ENCODE results near the gene ZNF396. TPM values are rescaled to one million over a fixed set of nuclear protein-coding genes. Genes with fewer than 3 reads are reported as not detected.

ZNF396 gene
- total and polyA plus RNA-seq, 2 donors (not counting 1 experiment from before 2014, with no cell fraction given) = 0.40 to 3.2 TPM

DNA sequence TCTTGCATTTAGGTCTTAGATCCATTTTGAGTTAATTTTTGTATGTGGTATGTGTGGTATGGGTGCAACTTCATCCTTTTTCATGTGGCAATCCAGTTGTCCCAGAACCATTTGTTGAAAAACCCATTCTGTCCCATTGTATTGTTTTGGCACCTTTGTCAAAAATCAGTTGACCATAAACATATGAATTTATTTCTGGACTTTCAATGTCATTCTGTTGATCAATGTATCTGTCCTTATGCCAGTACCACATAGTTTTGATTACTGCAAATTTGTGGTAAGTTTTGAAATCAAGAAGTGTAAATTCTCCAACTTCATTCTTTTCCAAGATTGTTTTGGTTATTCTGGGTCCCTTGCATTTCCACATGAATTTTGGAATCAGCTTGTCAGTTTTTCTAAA, 16.6 kb upstream of the ZNF396 start:
- no peak overlapping the region for H2AFZ ChIP-seq (ENCODE audit: insufficient read depth, low read depth, low read length, poor library complexity, severe bottlenecking)
- no peak overlapping the region for H3K4me3 Mint-ChIP-seq
- H3K27me3 Mint-ChIP-seq = peaks cover 22% of the 10 kb centered on the region
- no peaks in the 10 kb centered on the region for H3K9me3 ChIP-seq (ENCODE audit: control extremely low read depth in 1 of 3, control insufficient read depth in 2 of 3, insufficient read depth in 1 of 3, low read length in 2 of 3)
- no peak overlapping the region for H3K27ac ChIP-seq (ENCODE audit: low read length in 2 of 2)
- no peak for TF ChIP-seq EZH2 (IDR thresholded peaks at IDR 0.05; ENCODE audit: borderline replicate concordance, insufficient read depth, low read depth, low read length, poor library complexity, severe bottlenecking)
- TF ChIP-seq, protein P1, sequence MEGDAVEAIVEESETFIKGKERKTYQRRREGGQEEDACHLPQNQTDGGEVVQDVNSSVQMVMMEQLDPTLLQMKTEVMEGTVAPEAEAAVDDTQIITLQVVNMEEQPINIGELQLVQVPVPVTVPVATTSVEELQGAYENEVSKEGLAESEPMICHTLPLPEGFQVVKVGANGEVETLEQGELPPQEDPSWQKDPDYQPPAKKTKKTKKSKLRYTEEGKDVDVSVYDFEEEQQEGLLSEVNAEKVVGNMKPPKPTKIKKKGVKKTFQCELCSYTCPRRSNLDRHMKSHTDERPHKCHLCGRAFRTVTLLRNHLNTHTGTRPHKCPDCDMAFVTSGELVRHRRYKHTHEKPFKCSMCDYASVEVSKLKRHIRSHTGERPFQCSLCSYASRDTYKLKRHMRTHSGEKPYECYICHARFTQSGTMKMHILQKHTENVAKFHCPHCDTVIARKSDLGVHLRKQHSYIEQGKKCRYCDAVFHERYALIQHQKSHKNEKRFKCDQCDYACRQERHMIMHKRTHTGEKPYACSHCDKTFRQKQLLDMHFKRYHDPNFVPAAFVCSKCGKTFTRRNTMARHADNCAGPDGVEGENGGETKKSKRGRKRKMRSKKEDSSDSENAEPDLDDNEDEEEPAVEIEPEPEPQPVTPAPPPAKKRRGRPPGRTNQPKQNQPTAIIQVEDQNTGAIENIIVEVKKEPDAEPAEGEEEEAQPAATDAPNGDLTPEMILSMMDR (IDR thresholded peaks at IDR 0.05) = no peak
- H3K4me1 ChIP-seq (ENCODE audit: control insufficient read depth in 2 of 2, insufficient read depth in 2 of 2, low read length in 2 of 2) = no peaks in the 10 kb centered on the region
- no peaks in the 10 kb centered on the region for H3K4me1 Mint-ChIP-seq
- H3K4me2 ChIP-seq (replicated peaks; ENCODE audit: low read depth, low read length, poor library complexity, severe bottlenecking) = no peak overlapping the region
- H4K20me1 ChIP-seq (ENCODE audit: control insufficient read depth, insufficient read depth, low read length, poor library complexity, severe bottlenecking) = no peaks in the 10 kb centered on the region
- H3K27me3 ChIP-seq (replicated peaks in 1 of 4; ENCODE audit: control extremely low read depth in 1 of 4, control insufficient read depth in 3 of 4, insufficient read depth in 4 of 4, low read length in 3 of 4) = peaks cover 0 to 3% (median 0%) of the 10 kb centered on the region in 4 experiments
- ChIA-PET CTCF (interaction anchor here (1.2 kb wide), 1 partner anchor 12 kb away, joined by 3 read pairs; no protein-coding TSS in a partner anchor), POLR2A (no interaction called here)
- no peak overlapping the region for H3K4me3 ChIP-seq (ENCODE audit: control extremely low read depth in 1 of 5, extremely low read depth in 1 of 5, insufficient read depth in 1 of 5, low read depth in 2 of 5, low read length in 4 of 5)
- H3K9me3 Mint-ChIP-seq (ENCODE audit: insufficient read depth) = no peaks in the 10 kb centered on the region
- DNase-seq (no peak), ATAC-seq (ENCODE audit: low read depth) (no peak)
- H3K27ac Mint-ChIP-seq = no peak overlapping the region
- no peaks in the 10 kb centered on the region for H3K79me2 ChIP-seq (ENCODE audit: control insufficient read depth, insufficient read depth, low read length)
- H3K36me3 ChIP-seq (replicated peaks in 1 of 2; ENCODE audit: control extremely low read depth in 1 of 2, control insufficient read depth in 1 of 2, extremely low read depth in 1 of 2, insufficient read depth in 2 of 2, low read length in 1 of 2) = no peaks in the 10 kb centered on the region
- H3K9ac ChIP-seq (ENCODE audit: low read length) = no peak overlapping the region
- intact Hi-C loops (cut with micrococcal nuclease) = no loop called here

DNA sequence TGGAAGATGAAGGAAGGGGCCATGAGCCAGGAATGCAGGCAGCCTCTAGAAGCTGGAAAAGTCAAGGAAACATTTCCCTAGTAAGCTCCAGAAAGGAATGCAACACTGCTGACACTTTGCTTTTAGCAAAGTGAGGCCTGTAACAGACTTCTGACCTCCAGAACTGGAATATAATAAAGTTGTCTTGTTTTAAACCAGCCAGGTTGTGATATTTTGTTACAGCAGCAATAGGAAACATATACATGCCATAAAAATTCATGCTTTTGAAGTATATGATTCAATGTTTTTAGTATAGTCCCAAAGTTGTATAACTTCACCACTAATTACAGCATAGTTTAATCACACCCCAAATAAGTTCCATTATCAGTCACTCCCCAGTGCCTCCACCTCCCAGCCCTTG, 15.2 kb upstream of the ZNF396 start:
- H3K9me3 Mint-ChIP-seq (ENCODE audit: insufficient read depth) = no peaks in the 10 kb centered on the region
- H3K79me2 ChIP-seq (ENCODE audit: control insufficient read depth, insufficient read depth, low read length) = no peaks in the 10 kb centered on the region
- H3K36me3 ChIP-seq (replicated peaks in 1 of 2; ENCODE audit: control extremely low read depth in 1 of 2, control insufficient read depth in 1 of 2, extremely low read depth in 1 of 2, insufficient read depth in 2 of 2, low read length in 1 of 2) = no peaks in the 10 kb centered on the region
- peaks cover 25% of the 10 kb centered on the region for H3K27me3 Mint-ChIP-seq
- H3K4me3 Mint-ChIP-seq = no peak overlapping the region
- H3K4me3 ChIP-seq (ENCODE audit: control extremely low read depth in 1 of 5, extremely low read depth in 1 of 5, insufficient read depth in 1 of 5, low read depth in 2 of 5, low read length in 4 of 5) = no peak overlapping the region
- POLR2A ChIA-PET = no interaction called here
- ATAC-seq (ENCODE audit: low read depth) (no peak), DNase-seq (no peak)
- H2AFZ ChIP-seq (ENCODE audit: insufficient read depth, low read depth, low read length, poor library complexity, severe bottlenecking) = no peak overlapping the region
- no peak overlapping the region for H3K27ac ChIP-seq (ENCODE audit: low read length in 2 of 2)
- intact Hi-C loops (cut with micrococcal nuclease) = no loop called here
- H3K9me3 ChIP-seq (ENCODE audit: control extremely low read depth in 1 of 3, control insufficient read depth in 2 of 3, insufficient read depth in 1 of 3, low read length in 2 of 3) = no peaks in the 10 kb centered on the region
- TF ChIP-seq, protein P1 (IDR thresholded peaks at IDR 0.05) = no peak
- TF ChIP-seq EZH2 (IDR thresholded peaks at IDR 0.05; ENCODE audit: borderline replicate concordance, insufficient read depth, low read depth, low read length, poor library complexity, severe bottlenecking) = no peak
- no peaks in the 10 kb centered on the region for H3K4me1 Mint-ChIP-seq
- no peak overlapping the region for H3K4me2 ChIP-seq (replicated peaks; ENCODE audit: low read depth, low read length, poor library complexity, severe bottlenecking)
- H3K27me3 ChIP-seq (replicated peaks in 1 of 4; ENCODE audit: control extremely low read depth in 1 of 4, control insufficient read depth in 3 of 4, insufficient read depth in 4 of 4, low read length in 3 of 4) = peaks cover 0 to 7% (median 0%) of the 10 kb centered on the region in 4 experiments
- no peaks in the 10 kb centered on the region for H4K20me1 ChIP-seq (ENCODE audit: control insufficient read depth, insufficient read depth, low read length, poor library complexity, severe bottlenecking)
- no peak overlapping the region for H3K27ac Mint-ChIP-seq
- no peaks in the 10 kb centered on the region for H3K4me1 ChIP-seq (ENCODE audit: control insufficient read depth in 2 of 2, insufficient read depth in 2 of 2, low read length in 2 of 2)
- CTCF ChIA-PET = interaction anchor here (2.0 kb wide), 1 partner anchor 16 kb away, joined by 6 read pairs; no protein-coding TSS in a partner anchor
- H3K9ac ChIP-seq (ENCODE audit: low read length) = no peak overlapping the region

Measured in B cell (primary cell).